Fibroblast of peridontal ligament (primary cell): Measurements from ENCODE around the gene PLCB4.

Experiments used
- DNase-seq: peaks from one replicate; pipeline ENCODE4 v3.0.0-alpha.2; 2010; ENCODE audit errors: extremely low read depth

Gene PLCB4

DNA sequence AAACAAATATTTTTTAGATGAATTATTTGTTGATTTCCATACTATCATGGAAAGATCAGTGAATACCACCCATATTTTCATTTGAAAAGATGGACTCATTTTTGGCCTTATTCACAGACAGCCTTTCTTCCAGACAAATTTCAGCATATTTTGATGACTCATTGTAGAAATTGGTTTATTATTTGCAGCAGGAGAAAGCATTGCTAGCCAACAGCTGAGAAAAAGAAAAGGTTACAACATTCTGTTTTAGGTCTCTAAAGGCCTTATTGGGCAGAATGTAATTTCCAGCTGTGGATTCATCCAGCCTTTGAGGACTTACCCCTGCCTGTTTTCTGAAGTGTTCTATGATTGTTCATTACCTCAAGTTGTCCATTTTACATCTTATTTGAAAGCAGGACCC is 201.9 kb downstream of the PLCB4 start:
- peak; percentile 91 for DNase-seq

DNA sequence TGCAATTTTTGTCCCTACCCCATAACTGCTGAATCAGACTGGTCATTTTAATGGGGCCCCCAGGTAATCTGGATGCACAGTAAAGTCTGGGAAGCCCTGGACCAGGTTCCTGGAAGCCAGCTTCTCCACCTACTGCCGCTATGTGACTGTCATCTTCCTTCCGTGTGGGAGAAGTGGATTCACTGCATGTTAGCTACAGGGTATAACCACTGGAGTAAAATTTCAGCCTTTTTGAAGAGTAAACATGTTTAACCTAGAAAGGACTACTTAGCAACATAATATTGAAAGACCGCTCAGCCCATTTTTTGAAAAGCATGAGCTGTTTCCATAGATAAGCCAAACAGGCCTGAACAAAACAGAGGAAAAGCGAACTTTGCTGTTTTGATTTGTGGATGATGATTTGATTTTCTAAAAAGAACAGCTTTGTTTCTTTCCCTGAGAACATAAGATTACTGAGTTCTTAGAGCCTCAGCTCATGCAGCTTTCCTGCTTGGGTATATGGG is 208.1 kb downstream of the PLCB4 start:
- DNase-seq = peak; percentile 10

DNA sequence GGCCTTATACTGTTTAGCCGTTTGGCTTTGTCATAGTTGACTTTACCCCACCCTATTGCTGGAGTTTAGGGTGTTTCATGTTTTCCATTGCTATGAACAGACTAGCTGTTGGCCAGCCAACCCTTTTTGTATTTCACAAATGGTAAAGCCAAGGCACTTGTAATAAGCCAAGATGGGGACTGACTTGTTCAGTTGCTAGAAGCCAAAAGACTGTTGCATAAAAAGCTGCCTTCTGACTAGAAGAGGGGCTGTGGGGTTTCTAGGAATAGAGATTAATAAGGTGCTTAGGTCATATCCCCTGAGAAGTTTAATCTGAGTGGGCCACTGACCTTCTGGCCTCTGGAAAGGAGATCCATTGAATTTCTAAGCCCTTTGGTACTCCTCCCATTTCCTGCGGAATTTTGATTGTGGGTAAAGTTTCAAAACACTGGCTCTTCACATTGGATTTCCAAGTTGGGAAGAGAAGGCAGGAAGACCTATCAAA is 211.1 kb downstream of the PLCB4 start:
- DNase-seq = no peak

GRCh38 chr20:9280666-9281065 is 211.8 kb downstream of the PLCB4 start:
- DNase-seq = peak; percentile 70

DNA sequence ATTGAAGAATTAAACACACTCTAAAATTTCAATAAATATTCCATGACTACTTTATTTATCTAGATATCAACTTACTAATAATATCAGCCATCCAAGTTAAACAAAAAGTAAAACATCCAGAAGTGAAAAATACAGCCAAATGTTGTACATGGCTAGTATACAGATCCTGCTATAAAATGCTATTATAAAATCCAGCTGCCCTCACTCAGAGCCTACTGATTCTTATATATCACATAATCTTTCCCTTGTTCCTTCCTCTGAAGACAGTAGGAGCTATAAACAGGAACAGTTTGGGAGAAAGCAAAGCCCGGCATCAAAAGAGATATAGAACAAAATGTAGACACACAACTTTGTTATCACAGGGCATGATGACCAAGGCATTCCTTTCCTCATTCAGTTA is 212.9 kb downstream of the PLCB4 start:
- no peak for DNase-seq

- DNase-seq = no peak
Observed at GRCh38 chr20:9285617-9286016, 216.7 kb downstream of the PLCB4 start.

DNA sequence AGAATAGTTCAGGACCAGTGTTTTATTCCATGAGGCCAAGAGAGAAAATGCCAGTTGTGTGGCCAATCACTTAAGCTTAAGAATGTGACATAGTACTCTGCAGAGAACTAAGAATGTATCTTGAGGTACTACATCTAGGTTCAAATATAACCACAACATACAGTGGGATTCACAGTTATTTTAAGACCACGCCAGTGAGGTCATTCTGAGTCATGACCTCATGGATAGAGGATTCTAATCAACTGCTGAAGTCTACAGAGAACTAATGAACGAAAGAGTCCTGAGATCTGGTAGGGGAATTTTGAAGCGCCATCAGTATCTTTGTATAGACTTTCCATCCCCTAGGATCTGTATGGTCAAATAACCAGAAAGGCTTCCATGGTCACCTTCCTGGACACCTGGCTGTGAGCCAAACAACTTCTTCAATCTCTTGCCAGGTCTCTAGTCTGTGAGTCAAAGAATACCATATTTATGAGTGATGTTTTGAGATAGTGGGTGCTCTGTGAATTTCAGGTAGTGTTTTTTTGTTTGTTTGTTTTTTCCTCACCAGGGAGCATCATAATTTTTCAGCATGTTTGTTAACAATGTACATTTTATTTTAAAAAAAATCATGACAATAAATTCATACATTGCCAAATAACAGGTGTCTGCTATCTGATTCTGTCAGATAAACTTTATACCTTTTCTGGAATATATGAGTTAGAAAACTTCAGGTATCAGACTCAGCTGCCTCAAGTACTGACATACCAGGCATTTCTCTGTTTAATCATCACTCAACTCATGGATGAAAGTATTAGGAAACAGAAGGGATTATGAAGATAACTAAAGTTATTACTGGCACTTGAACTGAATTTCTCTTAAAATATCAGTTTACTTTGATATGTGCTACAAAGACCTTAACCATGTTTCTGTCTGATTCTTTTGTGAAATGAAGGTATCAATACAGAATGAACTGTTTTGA is 217.9 kb downstream of the PLCB4 start:
- DNase-seq = no peak

DNA sequence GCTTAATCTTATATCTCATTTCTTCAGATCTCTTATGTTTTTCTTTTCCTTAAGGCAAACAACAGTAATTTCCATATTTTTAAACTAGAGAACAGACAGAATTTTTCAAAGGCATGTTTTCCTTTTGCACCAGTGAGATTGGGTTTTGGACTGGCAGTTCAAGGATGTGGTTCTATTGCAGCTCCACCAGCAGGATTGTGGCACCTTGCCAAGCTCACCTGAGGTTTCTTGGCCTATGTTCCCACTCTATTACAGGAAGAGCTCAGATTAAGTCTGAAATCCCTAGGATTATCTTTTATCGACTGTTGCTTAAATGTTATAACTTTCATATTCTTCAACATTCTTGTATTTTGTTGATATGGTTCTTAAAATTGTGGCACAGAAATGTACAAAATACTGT is 218.9 kb downstream of the PLCB4 start:
- no peak for DNase-seq

DNA sequence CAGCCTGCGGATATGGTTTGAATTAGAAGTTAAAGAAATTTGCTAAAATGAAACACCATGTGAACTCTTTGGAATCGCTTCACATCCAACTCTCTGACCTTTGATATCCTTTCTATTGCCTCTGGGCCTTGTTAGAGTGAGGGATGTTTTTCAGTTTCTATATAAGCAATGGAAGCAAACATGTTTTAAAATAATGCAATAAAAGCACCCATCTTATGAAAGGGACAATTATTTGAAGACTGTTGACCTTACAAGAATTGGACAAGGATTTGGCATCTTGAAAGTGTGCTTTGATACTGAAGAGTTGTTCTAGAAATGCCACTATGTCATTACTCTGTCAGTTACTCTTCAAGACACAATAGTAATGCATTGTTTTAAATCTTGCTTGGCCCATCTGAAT is 221.4 kb downstream of the PLCB4 start:
- no peak for DNase-seq

GRCh38 chr20:9293145-9293544 is 224.3 kb downstream of the PLCB4 start:
- no peak for DNase-seq

DNA sequence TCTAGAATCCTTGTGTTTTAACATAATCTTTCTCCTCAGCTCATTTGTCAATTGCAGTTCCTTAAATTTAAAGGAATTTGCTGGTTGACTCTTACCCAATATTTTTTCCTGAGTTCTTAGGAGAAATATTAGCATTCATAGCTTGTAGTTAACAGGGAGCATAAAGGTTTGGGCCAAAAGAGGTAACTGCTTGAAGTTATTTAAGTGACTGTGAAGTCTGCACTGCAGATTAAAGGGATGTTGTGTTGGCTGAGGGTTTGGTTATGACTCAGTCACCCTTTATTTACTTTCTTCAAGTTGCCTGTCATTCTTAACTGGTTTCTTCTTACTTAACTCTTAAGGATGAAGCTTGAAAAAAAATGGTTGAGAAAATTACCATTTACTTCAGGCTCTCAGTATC is 225.2 kb downstream of the PLCB4 start:
- DNase-seq = peak; percentile 74

- DNase-seq = no peak
Observed at GRCh38 chr20:9298906-9299305, 230.0 kb downstream of the PLCB4 start.

- no peak for DNase-seq
Observed at GRCh38 chr20:9300080-9300479, 231.2 kb downstream of the PLCB4 start.

- no peak for DNase-seq
Observed at GRCh38 chr20:9300534-9300933, 231.6 kb downstream of the PLCB4 start.

- peak; percentile 93 for DNase-seq
Observed at GRCh38 chr20:9301129-9302090, 232.5 kb downstream of the PLCB4 start.

DNA sequence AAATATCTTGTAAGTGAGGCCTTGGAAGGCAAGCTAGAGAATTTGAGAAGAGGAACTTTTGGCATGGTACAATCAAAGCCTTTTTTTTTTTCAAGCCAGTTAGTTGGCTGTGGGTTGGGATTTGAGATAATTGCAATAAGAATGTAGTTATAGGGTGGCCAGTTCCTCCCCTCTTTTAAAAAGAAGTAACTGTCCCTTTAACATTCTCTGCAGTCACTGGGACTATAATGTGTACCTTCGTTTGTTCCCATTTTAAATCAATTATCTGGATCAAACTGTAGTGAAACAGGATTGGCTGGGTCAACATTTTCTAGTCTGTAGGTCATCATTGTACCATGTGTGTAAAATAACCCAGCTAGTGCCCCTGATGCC is 233.2 kb downstream of the PLCB4 start:
- no peak for DNase-seq

GRCh38 chr20:9306521-9306920 is 237.6 kb downstream of the PLCB4 start:
- DNase-seq = peak; percentile 92

- DNase-seq = no peak
Observed at GRCh38 chr20:9308056-9308455, 239.2 kb downstream of the PLCB4 start.

DNA sequence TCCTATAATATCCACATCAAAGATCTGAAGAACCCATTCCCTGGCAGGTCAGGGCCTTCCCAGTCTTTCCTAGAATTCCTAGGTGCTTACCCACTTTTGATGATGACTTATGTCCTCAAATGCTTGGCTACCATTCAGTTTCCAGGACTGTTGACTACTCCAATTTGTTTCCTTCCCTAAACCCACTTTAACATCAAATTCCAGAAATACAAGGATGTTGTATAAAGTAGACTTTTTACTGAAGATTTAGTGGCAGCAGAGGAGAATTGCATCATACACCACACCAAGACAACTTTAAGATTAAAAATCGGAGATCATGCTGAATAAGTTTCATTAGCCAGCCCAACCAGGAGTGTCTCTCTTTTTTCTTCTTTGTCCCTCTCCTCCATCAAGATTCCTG is 242.2 kb downstream of the PLCB4 start:
- peak; percentile 24 for DNase-seq

- DNase-seq = no peak
Observed at GRCh38 chr20:9319687-9320384, 250.9 kb downstream of the PLCB4 start.

DNA sequence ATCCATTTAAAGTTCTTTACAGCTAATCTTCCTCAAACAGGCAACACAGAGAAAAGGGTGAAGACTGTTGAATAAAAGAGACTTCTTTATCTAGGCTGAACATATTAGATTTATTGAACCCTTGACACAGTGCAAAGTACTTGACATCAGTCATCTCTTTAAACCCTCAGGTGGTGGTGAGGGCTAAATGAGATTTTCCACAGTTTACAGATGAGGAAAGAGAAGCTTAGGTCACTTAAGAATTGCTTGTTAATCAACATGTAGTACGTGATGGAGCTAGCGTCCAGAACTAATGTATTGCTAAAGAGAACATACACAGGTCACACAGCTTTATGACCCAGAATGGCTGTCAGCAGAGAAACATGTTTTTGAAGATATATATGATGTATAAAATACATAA is 252.1 kb downstream of the PLCB4 start:
- no peak for DNase-seq

DNA sequence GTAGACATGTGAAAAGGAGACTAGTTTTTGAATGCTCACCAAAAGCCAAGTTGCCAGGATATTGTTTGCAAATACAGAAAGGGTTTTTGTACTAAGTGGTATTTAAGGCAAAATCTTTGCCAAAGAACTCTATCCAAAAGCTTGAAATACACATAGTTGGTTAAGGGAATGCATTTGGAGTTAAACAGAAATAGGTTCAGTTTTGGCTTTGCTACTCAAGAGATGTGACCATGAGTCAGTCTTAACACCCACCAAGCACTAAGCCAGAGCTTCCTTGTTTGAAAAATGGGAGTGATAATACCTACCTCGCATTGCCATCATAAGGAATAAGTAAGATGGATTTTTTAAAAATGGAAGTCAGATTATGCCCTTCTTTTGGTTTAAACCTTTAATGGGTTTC is 253.8 kb downstream of the PLCB4 start:
- DNase-seq = peak; percentile 81
